ENCODE data around the gene DDX21.

Gene DDX21

GRCh38 chr10:68987611-68988010 lies 31.6 kb downstream of the DDX21 start:
- TF ChIP-seq CTCF (IDR thresholded peaks at IDR 0.05; ENCODE audit: low read depth, low read length), result no peak
- no peak for DNase-seq (ENCODE audit: low read depth, low spot score)
- no peak overlapping the region for H3K4me3 ChIP-seq (ENCODE audit: low read depth, low read length)
- in situ Hi-C loops (cut with HindIII; ENCODE audit: low sequenced_read_pairs), result no loop called here

GRCh38 chr10:68988530-68989316 lies 32.8 kb downstream of the DDX21 start, which contains the start of gene KIFBP:
Gene KIFBP (plus strand): TSS chr10:68988803. CDS start chr10:68988833, 30 bp downstream.
- peak; percentile 65 for TF ChIP-seq CTCF (IDR thresholded peaks at IDR 0.05; ENCODE audit: low read depth, low read length)
- peak within 1 kb of the TSS; percentile 97 for H3K4me3 ChIP-seq (ENCODE audit: low read depth, low read length)
- in situ Hi-C loops (cut with HindIII; ENCODE audit: low sequenced_read_pairs), result no loop called here
- DNase-seq (ENCODE audit: low read depth, low spot score), result peak; percentile 98

- in situ Hi-C loops (cut with HindIII; ENCODE audit: low sequenced_read_pairs), result no loop called here
- peak overlapping the region; percentile 97 for H3K4me3 ChIP-seq (ENCODE audit: low read depth, low read length)
- TF ChIP-seq CTCF (IDR thresholded peaks at IDR 0.05; ENCODE audit: low read depth, low read length), result no peak
- peak; percentile 5 for DNase-seq (ENCODE audit: low read depth, low spot score)
Observed at GRCh38 chr10:68989317-68989990, 33.5 kb downstream of the DDX21 start.

DNA sequence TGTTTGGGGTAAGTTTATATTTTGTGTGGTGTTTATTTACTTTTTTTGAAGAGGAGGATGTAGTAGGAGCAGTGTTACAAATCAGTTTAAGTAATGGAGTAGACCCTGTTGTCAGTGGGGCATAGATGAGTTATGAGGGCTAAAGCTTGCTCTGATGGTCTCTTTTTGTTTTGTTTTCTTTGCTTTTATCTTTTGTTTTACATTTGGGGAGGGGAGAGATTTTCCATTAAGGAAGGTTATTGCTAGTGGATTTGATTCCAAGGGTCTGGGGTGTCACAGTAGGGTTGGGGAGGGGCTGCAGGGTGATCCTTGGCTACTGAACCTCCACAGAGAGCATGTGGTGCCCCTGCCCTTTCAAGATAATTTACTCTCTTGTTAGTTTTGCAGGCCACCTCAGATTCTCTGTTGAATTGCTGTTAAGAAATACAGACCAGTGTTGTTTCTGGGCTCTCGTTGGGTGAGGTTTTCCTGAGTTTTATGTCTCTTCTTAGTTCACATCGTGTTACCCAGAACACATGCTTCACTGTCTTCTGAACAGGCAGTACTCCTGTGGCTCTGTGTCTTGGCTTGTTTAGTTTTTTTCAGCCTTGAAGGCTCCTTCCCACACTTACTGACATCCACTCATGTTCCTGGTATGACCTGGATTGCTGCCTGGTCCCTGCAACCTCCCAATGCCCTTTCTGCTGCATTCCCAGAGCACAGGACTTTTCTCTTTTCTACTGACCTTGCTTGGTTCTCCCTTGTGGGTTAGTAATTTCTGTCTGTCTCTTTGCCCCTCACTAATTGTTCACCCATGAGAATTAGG lies 36.9 kb downstream of the DDX21 start:
- no peak overlapping the region for H3K4me3 ChIP-seq (ENCODE audit: low read depth, low read length)
- TF ChIP-seq CTCF (IDR thresholded peaks at IDR 0.05; ENCODE audit: low read depth, low read length), result no peak
- peak; percentile 87 for DNase-seq (ENCODE audit: low read depth, low spot score)
- in situ Hi-C loops (cut with HindIII; ENCODE audit: low sequenced_read_pairs), result no loop called here

- no peak for TF ChIP-seq CTCF (IDR thresholded peaks at IDR 0.05; ENCODE audit: low read depth, low read length)
- DNase-seq (ENCODE audit: low read depth, low spot score), result no peak
- no peak overlapping the region for H3K4me3 ChIP-seq (ENCODE audit: low read depth, low read length)
- in situ Hi-C loops (cut with HindIII; ENCODE audit: low sequenced_read_pairs), result no loop called here
Observed at GRCh38 chr10:68997211-68997610, 41.2 kb downstream of the DDX21 start.

DNA sequence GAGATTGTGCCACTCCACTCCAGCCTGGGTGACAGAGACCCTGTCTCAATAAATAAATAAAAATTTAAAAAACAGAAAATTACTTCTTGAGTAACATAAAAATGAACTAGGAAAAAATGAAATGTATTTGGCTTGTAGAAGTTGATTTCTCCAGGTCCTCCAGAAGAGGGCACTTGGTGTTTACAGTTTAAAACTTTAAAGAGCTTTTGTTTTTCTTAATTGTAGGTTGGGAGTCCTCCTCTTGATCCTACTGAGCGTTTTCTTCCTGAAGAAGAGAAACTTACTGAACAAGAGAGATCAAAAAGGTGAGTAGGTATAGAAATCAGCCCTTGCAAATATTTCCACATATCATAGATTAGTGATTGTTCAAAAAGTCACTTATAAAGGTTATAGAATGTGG lies 48.9 kb downstream of the DDX21 start:
- peak; percentile 46 for TF ChIP-seq CTCF (IDR thresholded peaks at IDR 0.05; ENCODE audit: low read depth, low read length)
- DNase-seq (ENCODE audit: low read depth, low spot score), result peak; percentile 58
- in situ Hi-C loops (cut with HindIII; ENCODE audit: low sequenced_read_pairs), result no loop called here
- no peak overlapping the region for H3K4me3 ChIP-seq (ENCODE audit: low read depth, low read length)
